Upper lobe of right lung (tissue), 1 donor: ENCODE data around the gene STS. TPM values are rescaled to one million over a fixed set of nuclear protein-coding genes. Genes with fewer than 3 reads are reported as not detected.
"Not testable (repeated sequence)": the region's sequence is repeated elsewhere in the genome, so short reads cannot be mapped to it uniquely, and the experiment has no call there.

ENCODE experiments used
- ATAC-seq: fragments of 200-7000 bp; cut with Tn5 transposase; one replicate; pipeline ENCODE4 v1.9.1; 2020; ENCODE audit warnings: mild to moderate bottlenecking, moderate library complexity
- DNase-seq: peaks from one replicate; pipeline ENCODE4 v3.0.0-alpha.2; 2020
- H3K27ac ChIP-seq: fragments of 200-600 bp; one replicate; pipeline ENCODE4 v1.8.0; 2022
- H3K27me3 ChIP-seq: fragments of 200-600 bp; one replicate; pipeline ENCODE4 v1.8.0; 2022; ENCODE audit warnings: mild to moderate bottlenecking
- H3K36me3 ChIP-seq: fragments of 200-600 bp; one replicate; pipeline ENCODE4 v1.8.0; 2022
- H3K4me1 ChIP-seq: fragments of 200-600 bp; one replicate; pipeline ENCODE4 v1.8.0; 2022
- H3K4me3 ChIP-seq: fragments of 200-600 bp; one replicate; pipeline ENCODE4 v1.8.0; 2022; ENCODE audit warnings: mild to moderate bottlenecking
- H3K9me3 ChIP-seq: fragments of 200-600 bp; one replicate; pipeline ENCODE4 v1.8.0; 2022
- CTCF ChIP-seq: fragments of 200-600 bp; IDR thresholded peaks from one replicate; pipeline ENCODE4 v1.8.0; 2022; ENCODE audit warnings: antibody characterized with exemption
- intact Hi-C: fragments of 100-400 bp; cut with DNase I; formaldehyde crosslinking; loops from one replicate; pipeline ENCODE4 v1.11.0; 2022
- total RNA-seq: library from RNA; stranded (reverse); fragmentation: NEBNext Ultra II Directional; extraction: Animal tissue kit (Norgen Biotek cat#: 25700); gene quantifications from one replicate; pipeline ENCODE4 v1.2.1, GENCODE V29; 2021
- donor health status: DM: no; HTN: yes; CAD: no; lungs with severe emphysema.

Gene STS
- total RNA-seq, 1 donor from 2014 or later: 11.6 TPM

GRCh38 chrX:7164174-7164573 is 16.7 kb downstream of the STS start:
- Histone ChIP-seq H3K9me3 (no peaks in the 10 kb centered on the region), H3K36me3 (no peaks in the 10 kb centered on the region), H3K27ac (no peak overlapping the region), H3K4me1 (no peaks in the 10 kb centered on the region), H3K27me3 (no peaks in the 10 kb centered on the region), H3K4me3 (no peak overlapping the region)
- no peak for DNase-seq
- ATAC-seq: no peak
- TF ChIP-seq CTCF: no peak
- intact Hi-C loops: no loop called here

- no peak for TF ChIP-seq CTCF
- Histone ChIP-seq H3K9me3 (no peaks in the 10 kb centered on the region), H3K4me1 (no peaks in the 10 kb centered on the region), H3K27me3 (no peaks in the 10 kb centered on the region), H3K4me3 (no peak overlapping the region), H3K36me3 (no peaks in the 10 kb centered on the region), H3K27ac (no peak overlapping the region)
- no peak for ATAC-seq
- no peak for DNase-seq
- intact Hi-C loops: no loop called here
Observed at GRCh38 chrX:7168371-7168770, 20.9 kb downstream of the STS start.

- DNase-seq (no peak), ATAC-seq (peak; percentile 39)
- intact Hi-C loops: no loop called here
- Histone ChIP-seq H3K9me3 (no peaks in the 10 kb centered on the region), H3K27ac (no peak overlapping the region), H3K27me3 (no peaks in the 10 kb centered on the region), H3K4me3 (no peak overlapping the region), H3K36me3 (no peaks in the 10 kb centered on the region), H3K4me1 (no peaks in the 10 kb centered on the region)
- no peak for TF ChIP-seq CTCF
Observed at GRCh38 chrX:7169627-7170026, 22.1 kb downstream of the STS start.

- TF ChIP-seq CTCF: peak; percentile 36
- H3K27me3 ChIP-seq: no peaks in the 10 kb centered on the region
- H3K27ac ChIP-seq: no peak overlapping the region
- peak; percentile 67 for ATAC-seq
- no peak for DNase-seq
- no peak overlapping the region for H3K4me3 ChIP-seq
- H3K9me3 ChIP-seq: no peaks in the 10 kb centered on the region
- no peaks in the 10 kb centered on the region for H3K36me3 ChIP-seq
- intact Hi-C loops: no loop called here
- H3K4me1 ChIP-seq: no peaks in the 10 kb centered on the region
Observed at GRCh38 chrX:7170898-7171297, 23.4 kb downstream of the STS start.

- intact Hi-C loops, ATAC-seq, H3K4me1 ChIP-seq, H3K36me3 ChIP-seq, H3K9me3 ChIP-seq, DNase-seq, H3K4me3 ChIP-seq, H3K27ac ChIP-seq, H3K27me3 ChIP-seq: not testable (repeated sequence)
Observed at GRCh38 chrX:7178859-7179258, 31.3 kb downstream of the STS start.

GRCh38 chrX:7179446-7179845 is 31.9 kb downstream of the STS start:
- intact Hi-C loops: no loop called here
- no peak overlapping the region for H3K27ac ChIP-seq
- H3K36me3 ChIP-seq: no peaks in the 10 kb centered on the region
- ATAC-seq: no peak
- no peaks in the 10 kb centered on the region for H3K9me3 ChIP-seq
- no peak overlapping the region for H3K4me3 ChIP-seq
- no peak for DNase-seq
- H3K27me3 ChIP-seq: no peaks in the 10 kb centered on the region
- no peaks in the 10 kb centered on the region for H3K4me1 ChIP-seq
- TF ChIP-seq CTCF: no peak
